Suppressor macrophage treated with lipopolysaccharide for 4 hours (primary cell): Measurements from ENCODE around the gene ASPRV1.

Source experiments
- DNase-seq: peaks from one replicate; pipeline ENCODE4 v3.0.0-alpha.2; 2020

The ASPRV1 gene

GRCh38 chr2:69988086-69988635 is 26.7 kb upstream of the ASPRV1 start:
- peak; percentile 27 for DNase-seq

GRCh38 chr2:69986691-69987090 is 25.3 kb upstream of the ASPRV1 start:
- no peak for DNase-seq

- DNase-seq: peak; percentile 96
These were observed 24.3 kb upstream of the ASPRV1 start for GRCh38 chr2:69985688-69986087.

- DNase-seq: peak; percentile 45
These were observed 23.8 kb upstream of the ASPRV1 start for GRCh38 chr2:69985216-69985615.

- no peak for DNase-seq
These were observed 22.0 kb upstream of the ASPRV1 start for GRCh38 chr2:69983392-69983966.

- no peak for DNase-seq
These were observed 18.7 kb upstream of the ASPRV1 start for GRCh38 chr2:69979902-69980807.

- no peak for DNase-seq
These were observed 16.6 kb upstream of the ASPRV1 start for GRCh38 chr2:69977906-69978482.

GRCh38 chr2:69977186-69977585 is 15.8 kb upstream of the ASPRV1 start:
- no peak for DNase-seq

GRCh38 chr2:69975853-69976462 is 14.5 kb upstream of the ASPRV1 start:
- no peak for DNase-seq

GRCh38 chr2:69975136-69975852 is 13.9 kb upstream of the ASPRV1 start:
- DNase-seq: peak; percentile 23

GRCh38 chr2:69973335-69973735 is 11.9 kb upstream of the ASPRV1 start:
- DNase-seq: no peak

- DNase-seq: no peak
These were observed 11.4 kb upstream of the ASPRV1 start for GRCh38 chr2:69972822-69973221.

GRCh38 chr2:69969991-69970390 is 8.6 kb upstream of the ASPRV1 start:
- no peak for DNase-seq

- DNase-seq: no peak
These were observed 7.9 kb upstream of the ASPRV1 start for GRCh38 chr2:69969126-69969983.

GRCh38 chr2:69968609-69969008 is 7.2 kb upstream of the ASPRV1 start:
- DNase-seq: no peak

GRCh38 chr2:69966496-69966895 is 5.1 kb upstream of the ASPRV1 start:
- DNase-seq: no peak

GRCh38 chr2:69965756-69966445 is 4.5 kb upstream of the ASPRV1 start:
- no peak for DNase-seq

- DNase-seq: peak; percentile 45
These were observed 3.0 kb upstream of the ASPRV1 start for GRCh38 chr2:69964353-69964841.

- DNase-seq: no peak
These were observed 1.7 kb upstream of the ASPRV1 start for GRCh38 chr2:69962986-69963730.

- DNase-seq: no peak
These were observed 610 bp downstream of the ASPRV1 start for GRCh38 chr2:69960821-69961220.
